ENCODE measurements around the gene ANK3. TPM values are rescaled to one million over a fixed set of nuclear protein-coding genes. Genes with fewer than 3 reads are reported as not detected.

ANK3 gene
- polyA plus RNA-seq, 1 donor from 2014 or later = 114 TPM

- H3K4me3 ChIP-seq (ENCODE audit: low read length) = no peak overlapping the region
- no peaks in the 10 kb centered on the region for H3K79me2 ChIP-seq (replicated peaks; ENCODE audit: insufficient read depth, low read length)
- no peaks in the 10 kb centered on the region for H3K27me3 ChIP-seq (ENCODE audit: insufficient read depth, low read depth, low read length)
- no peaks in the 10 kb centered on the region for H3K9me2 ChIP-seq (ENCODE audit: insufficient read depth, low read length)
- peaks cover 12% of the 10 kb centered on the region for H3K36me3 ChIP-seq (ENCODE audit: insufficient read depth, low read length)
- H3K27ac ChIP-seq (ENCODE audit: low read length) = no peak overlapping the region
- H3K9me3 ChIP-seq (ENCODE audit: low read length) = no peaks in the 10 kb centered on the region
- H2AFZ ChIP-seq (ENCODE audit: low read depth, low read length) = no peak overlapping the region
- H3K4me2 ChIP-seq (ENCODE audit: low read length) = no peak overlapping the region
- H3F3A ChIP-seq (ENCODE audit: insufficient read depth, low read length, poor library complexity, severe bottlenecking) = no peaks in the 10 kb centered on the region
- H3K9ac ChIP-seq (ENCODE audit: low read length) = no peak overlapping the region
- TF ChIP-seq MXI1 (conservative IDR thresholded peaks at IDR 0.05; ENCODE audit: poor library complexity, severe bottlenecking) (no peak), EZH2 (IDR thresholded peaks at IDR 0.05; ENCODE audit: borderline replicate concordance, insufficient read depth, low read length, poor library complexity, severe bottlenecking) (no peak), CTCF (IDR thresholded peaks at IDR 0.05; ENCODE audit: poor library complexity, severe bottlenecking) (no peak), POLR2AphosphoS5 (IDR thresholded peaks at IDR 0.05) (no peak), RAD21 (conservative IDR thresholded peaks at IDR 0.05) (no peak), REST (IDR thresholded peaks at IDR 0.05; ENCODE audit: borderline replicate concordance) (no peak), TAF1 (IDR thresholded peaks at IDR 0.05; ENCODE audit: low read depth) (no peak), SMC3 (conservative IDR thresholded peaks at IDR 0.05; ENCODE audit: poor library complexity) (no peak), EP300 (conservative IDR thresholded peaks at IDR 0.05; ENCODE audit: poor library complexity, severe bottlenecking) (no peak)
- no peaks in the 10 kb centered on the region for H4K20me1 ChIP-seq (ENCODE audit: insufficient read depth)
Observed at GRCh38 chr10:60123172-60123571, 266.5 kb downstream of the ANK3 start.

- no peaks in the 10 kb centered on the region for H4K20me1 ChIP-seq (ENCODE audit: insufficient read depth)
- no peaks in the 10 kb centered on the region for H3K27me3 ChIP-seq (ENCODE audit: insufficient read depth, low read depth, low read length)
- no peak overlapping the region for H3K4me3 ChIP-seq (ENCODE audit: low read length)
- H3K9me3 ChIP-seq (ENCODE audit: low read length) = no peaks in the 10 kb centered on the region
- H2AFZ ChIP-seq (ENCODE audit: low read depth, low read length) = no peak overlapping the region
- H3K79me2 ChIP-seq (replicated peaks; ENCODE audit: insufficient read depth, low read length) = no peaks in the 10 kb centered on the region
- H3K36me3 ChIP-seq (ENCODE audit: insufficient read depth, low read length) = peaks cover 12% of the 10 kb centered on the region
- H3K27ac ChIP-seq (ENCODE audit: low read length) = no peak overlapping the region
- H3K9me2 ChIP-seq (ENCODE audit: insufficient read depth, low read length) = no peaks in the 10 kb centered on the region
- H3K4me2 ChIP-seq (ENCODE audit: low read length) = no peak overlapping the region
- TF ChIP-seq EP300 (conservative IDR thresholded peaks at IDR 0.05; ENCODE audit: poor library complexity, severe bottlenecking) (no peak), RAD21 (conservative IDR thresholded peaks at IDR 0.05) (no peak), CTCF (IDR thresholded peaks at IDR 0.05; ENCODE audit: poor library complexity, severe bottlenecking) (no peak), MXI1 (conservative IDR thresholded peaks at IDR 0.05; ENCODE audit: poor library complexity, severe bottlenecking) (no peak), POLR2AphosphoS5 (IDR thresholded peaks at IDR 0.05) (no peak), SMC3 (conservative IDR thresholded peaks at IDR 0.05; ENCODE audit: poor library complexity) (no peak), EZH2 (IDR thresholded peaks at IDR 0.05; ENCODE audit: borderline replicate concordance, insufficient read depth, low read length, poor library complexity, severe bottlenecking) (no peak), REST (IDR thresholded peaks at IDR 0.05; ENCODE audit: borderline replicate concordance) (no peak), TAF1 (IDR thresholded peaks at IDR 0.05; ENCODE audit: low read depth) (no peak)
- no peak overlapping the region for H3K9ac ChIP-seq (ENCODE audit: low read length)
- H3F3A ChIP-seq (ENCODE audit: insufficient read depth, low read length, poor library complexity, severe bottlenecking) = no peaks in the 10 kb centered on the region
Observed at GRCh38 chr10:60122190-60122589, 267.5 kb downstream of the ANK3 start.
